ENCODE results near the gene LRP3.
"Not testable (repeated sequence)": the region's sequence is repeated elsewhere in the genome, so short reads cannot be mapped to it uniquely, and the experiment has no call there.

The LRP3 gene

GRCh38 chr19:33202546-33203507 is 8.7 kb downstream of the LRP3 start:
- no peak for DNase-seq (ENCODE audit: low read depth)

GRCh38 chr19:33203529-33203928 is 9.4 kb downstream of the LRP3 start:
- no peak for DNase-seq (ENCODE audit: low read depth)

GRCh38 chr19:33204136-33204973 is 10.2 kb downstream of the LRP3 start:
- no peak for DNase-seq (ENCODE audit: low read depth)

GRCh38 chr19:33205110-33205509 is 11.0 kb downstream of the LRP3 start:
- DNase-seq (ENCODE audit: low read depth), result no peak

- no peak for DNase-seq (ENCODE audit: low read depth)
Measured at GRCh38 chr19:33205531-33206260, 11.6 kb downstream of the LRP3 start.

GRCh38 chr19:33206261-33207039 is 12.3 kb downstream of the LRP3 start:
- DNase-seq (ENCODE audit: low read depth), result no peak

GRCh38 chr19:33207040-33207620 is 13.0 kb downstream of the LRP3 start:
- DNase-seq (ENCODE audit: low read depth), result no peak

- DNase-seq (ENCODE audit: low read depth), result no peak
Measured at GRCh38 chr19:33207903-33208302, 13.8 kb downstream of the LRP3 start.

GRCh38 chr19:33208371-33208895 is 14.3 kb downstream of the LRP3 start:
- no peak for DNase-seq (ENCODE audit: low read depth)

GRCh38 chr19:33208904-33209849 is 15.0 kb downstream of the LRP3 start:
- DNase-seq (ENCODE audit: low read depth), result no peak

GRCh38 chr19:33209850-33210230 is 15.7 kb downstream of the LRP3 start:
- DNase-seq (ENCODE audit: low read depth), result not testable (repeated sequence)

GRCh38 chr19:33210266-33210940 is 16.3 kb downstream of the LRP3 start:
- no peak for DNase-seq (ENCODE audit: low read depth)

- no peak for DNase-seq (ENCODE audit: low read depth)
Measured at GRCh38 chr19:33211794-33212435, 17.8 kb downstream of the LRP3 start.

- DNase-seq (ENCODE audit: low read depth), result no peak
Measured at GRCh38 chr19:33212436-33213172, 18.5 kb downstream of the LRP3 start.

- no peak for DNase-seq (ENCODE audit: low read depth)
Measured at GRCh38 chr19:33214596-33214995, 20.5 kb downstream of the LRP3 start.

GRCh38 chr19:33215438-33216197 is 21.5 kb downstream of the LRP3 start:
- no peak for DNase-seq (ENCODE audit: low read depth)

GRCh38 chr19:33216198-33216830 is 22.2 kb downstream of the LRP3 start:
- DNase-seq (ENCODE audit: low read depth), result no peak
